GM18868 (cell line): ENCODE results near the gene SLC13A5.
"Not testable (repeated sequence)": the region's sequence is repeated elsewhere in the genome, so short reads cannot be mapped to it uniquely, and the experiment has no call there.

Experiments used
- ATAC-seq: cut with Tn5 transposase; IDR thresholded peaks from one replicate; pipeline ENCODE4 v1.9.1; 2021; ENCODE audit warnings: mild to moderate bottlenecking, moderate library complexity; ENCODE audit not compliant: unreplicated experiment

Gene SLC13A5

DNA sequence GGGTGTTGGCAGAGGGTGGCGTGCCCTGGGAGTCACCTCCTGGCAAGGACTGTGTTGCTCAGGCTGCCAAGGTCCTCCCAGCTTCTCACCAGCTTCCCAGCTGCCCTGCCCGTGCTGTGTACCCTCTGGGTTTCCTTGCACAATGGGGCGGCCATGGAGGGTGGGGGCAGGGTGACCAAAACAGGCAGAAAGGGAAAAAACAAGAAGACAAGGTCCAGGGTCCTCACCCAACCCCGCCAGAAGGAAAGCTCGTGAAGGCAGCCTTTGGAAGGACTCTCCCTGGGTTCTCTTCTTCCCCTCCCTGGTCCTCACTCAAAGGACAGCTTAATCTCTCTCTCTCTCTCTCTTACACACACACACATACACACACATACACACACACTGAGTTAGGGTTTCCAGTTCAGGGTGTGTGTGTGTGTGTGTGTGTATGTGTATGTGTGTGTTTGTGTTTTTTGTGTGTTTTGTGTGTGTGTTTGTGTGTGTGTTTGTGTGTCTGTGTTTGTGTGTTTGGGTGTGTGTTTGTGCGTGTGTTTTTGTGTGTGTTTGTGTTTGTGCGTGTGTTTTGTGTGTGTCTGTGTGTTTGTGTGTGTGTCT is 2.0 kb downstream of the SLC13A5 start:
- no peak for ATAC-seq

DNA sequence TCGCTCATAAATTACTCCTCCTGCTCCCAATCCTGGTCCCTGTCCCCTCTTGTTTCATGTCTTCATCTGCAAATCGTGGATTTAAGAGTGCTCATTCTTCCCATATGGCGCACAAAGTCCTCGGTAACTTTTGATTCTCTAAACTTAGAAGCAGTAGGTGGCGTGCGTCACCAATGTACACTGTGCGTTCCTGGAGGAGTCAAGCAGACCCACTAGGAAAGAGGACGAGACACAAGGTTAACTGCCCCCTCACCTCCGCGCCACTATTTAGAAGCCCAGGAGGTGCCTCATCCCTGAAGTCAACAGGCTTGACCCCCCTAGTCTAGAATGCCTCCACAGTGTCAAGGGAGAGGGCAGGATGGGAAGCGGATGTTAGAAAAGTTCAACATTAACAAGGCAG is 2.9 kb downstream of the SLC13A5 start:
- ATAC-seq: no peak

DNA sequence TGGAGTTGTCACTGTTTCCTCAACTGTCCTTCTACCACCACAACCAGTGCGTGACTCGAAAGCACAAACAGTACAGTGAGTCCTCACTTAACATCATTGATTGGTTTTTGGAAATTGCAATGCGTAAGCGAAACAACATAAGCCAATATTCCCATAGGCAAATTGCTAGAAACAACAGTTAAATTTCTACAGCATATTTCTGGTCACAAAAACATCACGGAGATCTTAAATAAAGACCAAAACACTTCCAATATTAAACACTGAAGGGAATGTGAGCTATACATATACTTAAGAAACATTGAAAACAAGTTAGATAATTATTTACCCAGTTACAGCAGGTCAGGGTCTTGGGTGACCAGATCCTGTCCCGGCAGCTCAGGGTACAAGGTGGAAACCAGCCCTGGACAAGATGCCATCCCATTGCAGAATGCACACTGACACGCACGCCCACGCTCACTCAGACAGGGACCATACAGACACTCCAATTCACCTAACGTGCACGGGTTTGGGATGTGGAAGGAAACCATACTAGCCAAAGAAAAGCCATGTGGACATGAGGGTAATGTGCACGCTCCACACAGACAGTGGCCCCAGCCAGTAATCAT is 4.7 kb downstream of the SLC13A5 start:
- no peak for ATAC-seq

DNA sequence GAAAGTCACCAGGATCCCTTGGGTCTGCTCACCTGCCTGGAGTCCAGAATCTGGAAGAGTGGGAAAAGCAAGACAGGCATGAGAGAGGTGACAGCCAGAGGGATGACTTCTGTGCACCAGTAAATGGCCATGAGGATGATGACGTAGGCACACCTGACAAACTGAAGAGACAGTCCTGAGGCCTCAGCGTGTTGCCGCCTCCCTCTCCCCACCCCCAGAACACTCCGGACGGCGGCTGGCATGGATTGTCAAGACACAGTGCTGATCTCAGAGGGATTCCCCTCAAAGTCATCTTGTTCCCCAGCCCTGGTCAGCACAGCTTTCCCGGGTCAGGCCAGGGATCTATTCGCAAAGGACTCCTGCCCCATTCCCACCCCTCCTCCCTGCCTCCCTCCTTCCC is 6.2 kb downstream of the SLC13A5 start:
- no peak for ATAC-seq

DNA sequence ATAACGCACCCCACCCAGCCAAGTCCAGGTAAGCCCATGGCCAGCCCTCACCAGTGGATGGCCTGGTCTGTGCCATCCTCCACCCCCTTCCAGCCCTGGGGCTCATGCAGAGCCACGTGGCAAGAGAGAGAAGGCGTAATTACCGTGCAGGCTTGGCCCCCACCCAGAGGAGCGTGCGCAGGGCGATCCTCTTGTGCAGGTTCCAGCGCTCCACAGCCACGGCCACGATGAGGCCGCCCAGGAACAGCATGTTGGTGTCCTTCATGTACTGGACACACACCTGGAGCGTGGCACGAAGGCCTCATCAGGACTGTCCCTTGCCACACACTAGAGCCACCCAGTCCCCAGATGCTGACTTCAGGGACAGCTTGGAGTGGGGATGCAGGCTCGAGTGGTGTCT is 6.7 kb downstream of the SLC13A5 start:
- ATAC-seq: no peak

DNA sequence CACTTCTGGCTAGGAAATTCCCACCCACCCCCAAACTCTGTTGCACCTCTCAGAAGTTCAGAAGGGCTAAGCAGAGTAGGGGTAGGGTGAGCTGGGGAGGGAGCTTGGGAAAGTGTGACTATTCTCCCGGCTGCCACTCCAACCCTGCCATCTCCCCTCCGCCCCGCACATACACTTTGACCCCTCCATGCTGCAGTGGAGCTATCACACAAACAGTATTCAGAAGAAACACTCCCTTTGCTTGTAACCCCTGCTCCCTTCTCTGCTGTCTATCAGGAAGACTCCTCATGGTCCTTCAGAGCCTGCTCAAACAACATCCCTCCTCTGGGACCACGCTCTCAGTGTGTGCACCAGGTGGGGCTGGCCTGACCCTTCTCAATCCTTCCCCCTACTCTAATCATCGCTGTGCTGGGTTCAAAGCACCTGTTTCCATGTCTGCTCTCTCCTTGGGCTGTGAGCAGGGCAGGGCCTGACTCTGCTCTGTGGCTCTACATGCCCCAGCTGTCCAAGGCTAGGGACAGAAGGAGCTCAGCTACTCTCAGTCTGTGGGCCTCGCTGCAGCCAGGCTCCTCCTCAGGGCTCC is 8.6 kb downstream of the SLC13A5 start:
- ATAC-seq: no peak

DNA sequence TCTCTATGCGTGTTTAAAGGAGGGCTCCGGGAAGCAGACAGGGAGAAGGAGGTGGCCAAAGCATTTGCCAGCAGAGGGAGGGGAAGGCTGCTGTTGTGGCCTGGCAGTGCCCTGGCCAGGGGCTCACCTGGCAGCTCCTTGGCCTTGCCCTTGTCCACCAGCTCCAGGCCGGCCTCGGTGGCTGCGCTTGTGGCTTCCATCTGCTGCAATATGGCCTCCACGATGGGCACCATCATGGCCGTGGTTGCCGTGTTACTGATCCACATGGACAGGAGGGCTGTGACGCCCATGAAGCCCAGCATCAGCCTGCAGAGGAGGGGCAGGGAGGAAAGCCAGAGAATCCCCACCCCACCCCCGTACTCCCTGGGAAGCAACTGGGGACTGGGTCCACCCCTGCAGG is 9.4 kb downstream of the SLC13A5 start:
- ATAC-seq: no peak

DNA sequence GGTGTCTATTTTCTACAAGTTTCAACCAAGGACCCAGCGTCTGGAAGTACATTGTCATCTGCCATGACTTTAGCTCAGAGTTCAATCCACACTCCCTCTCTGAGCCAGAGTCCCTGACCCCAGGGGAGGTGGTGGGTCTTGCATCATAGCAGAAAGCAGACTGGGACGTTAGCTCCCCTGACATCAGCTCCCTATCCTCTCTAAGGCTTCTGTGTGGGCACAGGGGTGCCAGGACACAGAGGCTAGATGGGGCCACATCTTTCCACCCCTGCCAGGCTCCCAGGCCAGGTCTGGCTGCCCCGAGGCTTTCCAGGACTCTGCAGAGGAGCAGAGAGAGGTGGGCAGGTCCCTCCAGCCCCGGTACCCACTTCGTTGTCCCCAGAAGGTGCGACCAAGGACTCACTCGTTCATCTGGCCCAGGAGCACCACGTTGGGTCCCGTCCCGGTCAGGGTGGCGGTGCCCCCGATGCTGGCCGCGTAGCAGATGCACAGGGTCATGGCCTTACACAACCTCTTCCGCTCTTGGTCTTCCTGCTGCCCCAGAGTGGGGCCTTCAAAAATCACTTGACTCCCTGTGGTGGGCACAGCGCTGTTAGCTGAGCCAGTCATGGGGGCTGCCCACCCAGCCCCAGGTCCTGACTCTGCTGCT is 10.5 kb downstream of the SLC13A5 start:
- no peak for ATAC-seq

DNA sequence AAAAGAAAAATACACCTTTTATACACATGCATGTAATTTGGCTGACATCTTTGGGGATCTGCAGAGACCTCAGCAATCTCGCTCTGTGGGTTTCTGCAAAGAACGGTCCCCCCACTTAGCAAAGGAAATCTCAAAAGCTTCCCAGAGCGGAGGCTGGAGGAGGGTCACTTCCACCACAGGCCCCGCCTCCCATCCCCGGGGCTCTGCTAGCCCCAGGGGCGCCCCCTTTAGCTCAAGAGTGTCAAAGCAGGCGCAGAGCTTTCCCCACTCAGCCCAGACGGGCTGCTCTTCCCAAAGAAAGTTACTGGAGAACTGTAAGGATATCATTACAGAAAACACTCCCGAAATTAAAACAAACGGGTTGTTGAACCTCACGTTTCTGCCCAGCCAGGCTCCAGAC is 11.4 kb downstream of the SLC13A5 start:
- ATAC-seq: no peak

DNA sequence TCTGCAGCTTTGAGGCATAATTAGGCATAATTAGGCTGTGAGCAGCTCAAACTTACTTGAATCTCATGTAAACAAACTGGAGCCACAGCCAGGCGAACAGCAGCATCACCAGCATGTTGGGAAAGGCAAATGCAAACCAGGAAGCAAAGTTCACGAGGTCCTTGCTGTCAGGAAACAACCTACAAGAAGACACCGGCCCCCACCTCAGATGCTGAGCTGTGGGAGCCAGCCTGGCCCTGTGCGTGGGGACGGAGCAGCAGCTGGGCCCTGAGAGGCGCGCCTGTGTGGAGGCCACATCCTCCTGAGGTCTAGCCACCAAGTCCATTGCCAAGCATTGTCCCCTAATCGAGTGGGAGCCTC is 12.2 kb downstream of the SLC13A5 start:
- no peak for ATAC-seq

DNA sequence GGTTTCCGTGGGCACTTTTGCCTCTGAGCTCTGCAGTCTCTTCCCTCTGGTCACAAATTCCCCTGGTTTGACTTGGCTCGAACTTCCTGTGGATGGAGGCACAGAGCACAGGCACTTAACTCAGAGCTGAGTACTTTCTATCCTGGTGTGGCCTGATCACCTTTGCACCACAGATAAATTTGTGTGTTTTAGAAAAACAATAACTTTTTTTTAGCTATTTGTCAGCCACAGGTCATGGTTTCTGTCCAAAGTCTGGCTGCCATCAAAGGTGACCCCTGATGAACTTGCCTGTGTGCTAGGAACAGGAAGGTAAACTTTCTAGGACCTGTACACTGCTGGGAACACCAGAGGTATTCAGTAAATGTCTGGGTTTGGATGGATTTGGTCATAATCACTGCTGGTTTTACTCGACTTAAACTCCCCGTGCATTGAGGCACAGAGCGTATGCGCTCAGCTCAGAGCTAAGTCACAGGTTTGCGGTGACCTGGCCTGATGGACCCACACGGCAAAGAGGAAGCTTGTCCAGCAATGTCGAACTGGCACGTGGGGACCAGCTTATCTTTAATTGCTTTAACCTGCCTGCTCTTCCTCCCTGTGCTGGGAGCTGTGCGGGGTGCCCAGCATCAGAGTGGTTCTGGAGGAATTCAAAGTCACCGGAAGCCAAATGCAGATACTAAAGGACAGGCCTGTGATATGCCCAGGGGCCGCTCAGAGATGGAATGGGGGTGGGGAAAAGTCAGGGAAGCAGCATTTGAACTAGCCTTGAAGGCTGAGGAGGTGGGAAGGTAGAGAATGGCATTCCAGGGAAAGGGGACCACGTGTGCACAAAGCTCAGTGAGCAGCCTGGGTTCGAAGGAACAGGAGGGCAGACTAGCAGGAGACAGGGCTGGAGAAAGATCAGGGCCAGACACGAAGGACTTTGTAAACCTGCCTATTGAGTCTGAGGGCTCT is 12.9 kb downstream of the SLC13A5 start:
- ATAC-seq: no peak

DNA sequence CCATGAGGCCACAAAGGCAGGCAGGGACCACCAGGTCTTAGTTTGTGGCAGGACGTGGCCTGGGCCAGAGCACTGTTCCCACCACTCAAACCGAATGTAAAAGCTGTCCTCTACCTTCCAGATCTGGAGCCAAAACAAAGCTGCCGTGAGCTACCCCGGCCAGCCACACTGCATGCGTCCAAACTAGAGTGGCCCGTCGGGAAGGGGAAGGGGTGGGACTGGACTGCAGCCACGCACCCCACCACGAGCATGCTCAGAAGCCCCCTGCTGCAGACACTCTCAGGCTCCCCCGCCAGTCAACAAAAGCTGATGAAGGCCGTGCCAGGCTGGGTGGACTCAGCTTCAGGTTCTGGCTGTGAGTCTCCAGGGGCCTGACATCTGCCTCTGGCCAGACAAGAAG is 15.2 kb downstream of the SLC13A5 start:
- ATAC-seq: no peak

DNA sequence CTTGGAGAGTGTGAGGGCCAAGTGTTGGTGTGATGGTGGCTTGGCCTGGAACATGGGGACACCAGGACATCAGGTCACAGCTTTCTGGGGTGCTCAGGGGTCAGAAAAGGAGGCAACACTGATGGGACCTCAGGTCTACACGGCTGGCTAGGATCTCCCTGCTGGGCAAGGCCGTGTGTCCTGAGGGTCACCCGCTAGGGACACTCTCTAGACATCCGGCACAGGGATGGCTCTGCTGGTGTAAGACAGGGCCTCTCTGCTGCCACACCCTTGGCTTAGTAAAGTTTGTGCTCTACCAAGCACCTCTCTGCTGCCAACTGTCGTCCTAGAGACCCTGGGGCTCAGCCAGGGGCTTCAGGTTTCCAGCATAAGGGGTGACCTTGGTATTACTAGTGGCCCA is 16.3 kb downstream of the SLC13A5 start:
- no peak for ATAC-seq

DNA sequence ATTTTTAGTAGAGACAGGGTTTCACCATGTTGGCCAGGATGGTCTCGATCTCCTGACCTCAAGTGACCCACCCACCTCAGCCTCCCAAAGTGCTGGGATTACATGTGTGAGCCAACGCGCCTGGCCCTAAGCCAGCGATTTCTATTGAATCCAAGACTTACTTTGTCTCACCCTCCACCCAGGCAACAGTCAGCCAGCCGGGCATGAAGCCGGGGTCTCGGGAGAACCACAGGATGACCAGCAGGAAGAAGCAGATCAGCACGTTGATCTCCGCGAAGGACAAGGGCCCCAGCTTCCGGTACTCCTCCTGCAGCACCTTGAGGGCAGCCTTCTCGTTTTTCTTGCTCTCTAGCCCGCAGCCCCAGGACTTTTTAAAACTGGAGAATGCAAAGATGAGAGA is 17.6 kb downstream of the SLC13A5 start:
- no peak for ATAC-seq

DNA sequence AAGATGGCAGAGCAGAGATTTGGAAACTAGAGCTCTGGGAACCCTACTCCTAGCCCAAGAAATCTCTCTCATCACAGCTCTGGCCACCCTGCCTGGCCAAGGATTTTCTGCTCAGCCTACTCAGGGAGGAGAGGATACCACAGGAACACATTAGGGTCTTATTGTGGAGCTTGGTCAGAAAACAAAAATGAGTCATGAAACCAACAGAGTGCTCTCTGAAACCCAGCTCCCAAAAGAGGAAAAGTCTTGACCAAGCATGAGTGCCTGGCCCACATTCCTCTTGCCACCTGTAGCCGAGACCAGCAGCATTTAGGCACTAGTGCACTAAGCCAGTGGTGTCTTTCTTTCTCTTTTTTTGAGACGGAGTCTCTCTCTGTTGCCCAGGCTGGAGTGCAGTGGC is 18.1 kb downstream of the SLC13A5 start:
- no peak for ATAC-seq

DNA sequence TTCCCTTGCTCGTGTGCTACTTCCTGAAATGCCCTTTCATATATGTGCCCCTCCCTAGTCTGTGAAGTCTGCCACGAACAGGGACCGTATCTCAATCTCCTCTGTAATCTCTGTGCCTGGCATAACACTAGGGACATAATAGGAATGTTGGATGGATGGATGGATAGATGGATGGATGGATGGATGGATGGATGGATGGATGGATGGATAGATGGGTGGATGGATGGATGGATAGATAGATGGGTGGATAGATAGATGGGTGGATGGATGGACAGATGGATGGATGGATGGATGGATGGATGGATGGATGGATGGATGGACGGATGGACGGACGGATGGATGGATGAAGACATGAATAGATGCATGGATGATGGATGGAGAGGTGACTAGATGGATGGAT is 21.2 kb downstream of the SLC13A5 start:
- not testable (repeated sequence) for ATAC-seq

DNA sequence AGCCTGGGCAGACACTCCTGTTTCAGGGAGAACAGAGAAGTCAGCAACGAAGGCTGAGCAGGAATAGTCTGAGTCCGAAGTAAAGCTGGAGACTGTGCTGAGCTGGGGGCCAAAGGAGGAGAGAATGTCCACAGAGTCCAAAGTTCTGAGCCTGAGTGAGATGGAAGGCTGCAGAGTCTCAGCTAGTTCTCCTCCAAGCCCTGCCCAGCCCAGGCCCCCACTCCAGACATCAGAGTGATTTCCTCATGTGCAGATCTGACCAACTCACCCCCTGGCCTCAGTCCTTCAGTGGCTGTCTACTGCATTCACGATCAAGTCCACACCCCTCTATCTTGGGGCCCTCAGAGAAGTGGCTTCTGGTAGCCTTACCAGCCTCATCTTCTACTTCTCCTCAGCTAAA is 21.6 kb downstream of the SLC13A5 start:
- no peak for ATAC-seq

DNA sequence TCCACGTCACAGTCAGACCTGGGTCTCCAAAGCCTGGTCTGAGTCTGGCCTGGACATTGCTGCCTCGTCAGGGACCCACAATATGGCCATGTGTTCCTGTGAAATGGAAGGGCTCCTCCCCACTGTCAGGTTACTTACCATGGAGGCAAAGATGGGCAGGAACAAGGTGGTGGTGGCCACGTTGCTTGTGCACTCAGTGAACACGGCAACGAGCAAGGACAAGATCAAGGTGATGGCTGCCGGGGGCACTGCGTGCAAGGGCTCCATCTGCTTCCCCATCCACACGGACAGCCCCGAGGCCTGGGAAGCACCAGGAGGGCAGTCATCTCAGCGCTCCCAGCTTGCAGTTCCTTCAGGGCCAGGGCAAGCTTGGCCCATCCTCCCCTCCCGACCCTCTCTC is 22.5 kb downstream of the SLC13A5 start:
- ATAC-seq: no peak

DNA sequence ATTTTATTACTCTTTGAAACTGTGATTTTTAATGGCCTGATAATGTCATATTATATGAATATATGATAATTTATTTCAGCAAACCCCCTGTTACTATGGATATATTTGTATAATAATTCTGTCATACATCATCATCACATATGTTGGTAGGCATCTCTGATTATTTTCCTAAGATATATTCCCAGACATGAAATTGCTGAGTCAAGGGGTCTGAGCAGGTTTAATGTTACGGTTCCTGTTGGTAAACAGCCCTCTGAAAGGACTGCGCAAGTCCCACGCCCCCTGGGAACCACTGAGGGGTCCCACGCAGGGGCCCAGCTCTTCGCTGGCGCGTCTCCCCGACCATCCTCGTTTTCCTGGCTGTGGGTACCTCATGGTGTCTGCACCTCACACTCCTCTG is 24.2 kb downstream of the SLC13A5 start:
- no peak for ATAC-seq

DNA sequence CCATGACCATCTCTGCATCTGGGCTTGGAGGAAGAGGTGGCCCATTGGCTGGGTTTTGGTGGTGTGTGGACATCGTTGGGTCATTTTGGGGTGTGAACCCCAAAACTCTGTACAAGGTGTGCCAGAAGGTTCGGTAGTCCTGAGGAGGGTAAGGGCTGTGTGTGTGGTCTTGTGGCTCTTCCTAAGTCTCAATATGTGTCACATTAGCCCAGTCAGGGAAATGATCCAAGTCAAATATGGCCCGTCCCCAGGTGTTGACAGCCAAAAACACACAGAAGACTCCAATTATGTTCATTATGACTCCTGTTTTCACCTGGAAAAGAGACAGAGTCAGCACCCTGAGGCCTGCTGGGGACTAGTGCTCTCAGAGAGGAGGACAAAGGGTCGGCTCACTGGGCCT is 27.1 kb downstream of the SLC13A5 start:
- no peak for ATAC-seq
